Ascending aorta (tissue), 2 donors: ENCODE measurements around the gene TOX3. TPM values are rescaled to one million over a fixed set of nuclear protein-coding genes. Genes with fewer than 3 reads are reported as not detected.

ENCODE experiments used
- DNase-seq, 2 donors: peaks; one replicate each; pipeline ENCODE4 v3.0.0-alpha.2; 2019; ENCODE audit warnings: low spot score in 2 of 2
- H3K27ac ChIP-seq, 2 donors: fragments of 200-600 bp; sonication (generic); one replicate each; pipeline ENCODE4 v1.5.1; 2016 to 2017; ENCODE audit warnings: mild to moderate bottlenecking in 1 of 2
- H3K27me3 ChIP-seq: fragments of 200-600 bp; sonication (generic); one replicate; pipeline ENCODE4 v1.5.1; 2017
- H3K36me3 ChIP-seq, 2 donors: fragments of 200-600 bp; sonication (generic); one replicate each; pipeline ENCODE4 v1.5.1; 2016
- H3K4me1 ChIP-seq, 2 donors: fragments of 200-600 bp; sonication (generic); one replicate each; pipeline ENCODE4 v1.5.1; 2016 to 2017; ENCODE audit warnings: mild to moderate bottlenecking in 1 of 2
- H3K4me3 ChIP-seq, 2 donors: fragments of 200-600 bp; sonication (generic); one replicate each; pipeline ENCODE4 v1.5.1; 2016 to 2017; ENCODE audit warnings: mild to moderate bottlenecking in 1 of 2
- H3K9me3 ChIP-seq, 2 donors: fragments of 200-600 bp; sonication (generic); one replicate each; pipeline ENCODE4 v1.5.1; 2016
- CTCF ChIP-seq, 3 experiments: fragments of 200-600 bp in 2 of 3; fragments of 450-650 bp in 1 of 3; sonication (generic) in 2 of 3; IDR thresholded peaks; one replicate each; pipeline ENCODE4 v1.5.1; 2016 to 2019; ENCODE audit warnings: antibody characterized with exemption in 3 of 3, mild to moderate bottlenecking in 1 of 3, moderate library complexity in 1 of 3
- intact Hi-C: fragments of 100-400 bp; cut with DNase I; formaldehyde crosslinking; loops from one replicate; pipeline ENCODE4 v1.15.1; 2023
- total RNA-seq: library from RNA; depleted of rRNA; stranded (reverse); fragments of >200 nt; gene quantifications from one replicate; pipeline ENCODE4 v1.1.0, GENCODE V29; 2016

Gene TOX3
- total RNA-seq, 1 donor from 2014 or later = not detected

- no peaks in the 10 kb centered on the region for H3K4me1 ChIP-seq
- no peak overlapping the region for H3K27ac ChIP-seq
- intact Hi-C loops = no loop called here
- H3K27me3 ChIP-seq = no peaks in the 10 kb centered on the region
- no peaks in the 10 kb centered on the region for H3K9me3 ChIP-seq
- H3K36me3 ChIP-seq = no peaks in the 10 kb centered on the region
- TF ChIP-seq CTCF (IDR thresholded peaks at IDR 0.05) = no peak
- H3K4me3 ChIP-seq = no peak overlapping the region
- no peak for DNase-seq
These were observed 57.0 kb downstream of the TOX3 start for GRCh38 chr16:52489894-52490293.

- H3K4me3 ChIP-seq = no peak overlapping the region
- no peak overlapping the region for H3K27ac ChIP-seq
- no peak for DNase-seq
- H3K27me3 ChIP-seq = no peaks in the 10 kb centered on the region
- intact Hi-C loops = no loop called here
- H3K9me3 ChIP-seq = no peaks in the 10 kb centered on the region
- TF ChIP-seq CTCF (IDR thresholded peaks at IDR 0.05) = no peak
- H3K4me1 ChIP-seq = no peaks in the 10 kb centered on the region
- no peaks in the 10 kb centered on the region for H3K36me3 ChIP-seq
These were observed 58.1 kb downstream of the TOX3 start for GRCh38 chr16:52488837-52489289.

- no peaks in the 10 kb centered on the region for H3K9me3 ChIP-seq
- no peaks in the 10 kb centered on the region for H3K27me3 ChIP-seq
- no peaks in the 10 kb centered on the region for H3K4me1 ChIP-seq
- DNase-seq = no peak
- intact Hi-C loops = no loop called here
- H3K27ac ChIP-seq = no peak overlapping the region
- no peak for TF ChIP-seq CTCF (IDR thresholded peaks at IDR 0.05)
- no peaks in the 10 kb centered on the region for H3K36me3 ChIP-seq
- H3K4me3 ChIP-seq = no peak overlapping the region
These were observed 59.0 kb downstream of the TOX3 start for GRCh38 chr16:52487849-52488457.

GRCh38 chr16:52480237-52480636, 66.7 kb downstream of the TOX3 start:
- DNase-seq = no peak
- no peaks in the 10 kb centered on the region for H3K4me1 ChIP-seq

GRCh38 chr16:52476111-52476510, 70.8 kb downstream of the TOX3 start:
- H3K36me3 ChIP-seq = no peaks in the 10 kb centered on the region
- H3K27me3 ChIP-seq = no peaks in the 10 kb centered on the region
- no peaks in the 10 kb centered on the region for H3K9me3 ChIP-seq
- DNase-seq = no peak
- intact Hi-C loops = no loop called here
- no peak for TF ChIP-seq CTCF (IDR thresholded peaks at IDR 0.05)
- no peak overlapping the region for H3K4me3 ChIP-seq
- H3K4me1 ChIP-seq = no peaks in the 10 kb centered on the region
- no peak overlapping the region for H3K27ac ChIP-seq

More at GRCh38 chr16:52480237-52480636, 66.7 kb downstream of the TOX3 start:
- H3K4me3 ChIP-seq = no peak overlapping the region
- intact Hi-C loops = no loop called here
- TF ChIP-seq CTCF (IDR thresholded peaks at IDR 0.05) = no peak
- H3K9me3 ChIP-seq = no peaks in the 10 kb centered on the region
- no peak overlapping the region for H3K27ac ChIP-seq
- H3K36me3 ChIP-seq = no peaks in the 10 kb centered on the region
- no peaks in the 10 kb centered on the region for H3K27me3 ChIP-seq

GRCh38 chr16:52474679-52475078, 72.3 kb downstream of the TOX3 start:
- intact Hi-C loops = no loop called here
- H3K4me3 ChIP-seq = no peak overlapping the region
- no peak for DNase-seq
- H3K27me3 ChIP-seq = no peaks in the 10 kb centered on the region
- no peaks in the 10 kb centered on the region for H3K4me1 ChIP-seq
- no peaks in the 10 kb centered on the region for H3K9me3 ChIP-seq
- no peak for TF ChIP-seq CTCF (IDR thresholded peaks at IDR 0.05)
- no peaks in the 10 kb centered on the region for H3K36me3 ChIP-seq
- H3K27ac ChIP-seq = no peak overlapping the region
